ENCODE data around the gene AAK1.
"Not testable (repeated sequence)": the region's sequence is repeated elsewhere in the genome, so short reads cannot be mapped to it uniquely, and the experiment has no call there.

Gene AAK1

GRCh38 chr2:69481421-69481820 lies 162.1 kb downstream of the AAK1 start:
- DNase-seq = no peak

DNA sequence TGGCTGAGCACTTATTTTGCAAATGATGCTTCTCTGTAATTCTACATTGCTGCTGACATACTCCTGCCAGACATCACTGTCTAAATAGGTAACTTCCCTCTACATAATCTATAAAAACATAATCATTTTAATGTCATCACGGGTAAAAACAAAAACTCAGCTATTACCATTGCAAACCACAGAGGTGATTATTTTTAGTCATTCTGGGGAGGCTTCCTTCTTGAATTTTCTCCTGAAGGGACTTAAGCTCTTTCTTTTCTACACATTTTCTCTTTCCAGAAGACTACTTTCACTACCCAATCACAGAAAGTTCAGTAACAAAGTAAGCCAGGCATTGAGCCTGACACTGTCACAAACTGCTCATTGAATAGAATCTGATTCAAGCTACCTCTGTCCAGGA lies 165.9 kb downstream of the AAK1 start:
- no peak for DNase-seq

DNA sequence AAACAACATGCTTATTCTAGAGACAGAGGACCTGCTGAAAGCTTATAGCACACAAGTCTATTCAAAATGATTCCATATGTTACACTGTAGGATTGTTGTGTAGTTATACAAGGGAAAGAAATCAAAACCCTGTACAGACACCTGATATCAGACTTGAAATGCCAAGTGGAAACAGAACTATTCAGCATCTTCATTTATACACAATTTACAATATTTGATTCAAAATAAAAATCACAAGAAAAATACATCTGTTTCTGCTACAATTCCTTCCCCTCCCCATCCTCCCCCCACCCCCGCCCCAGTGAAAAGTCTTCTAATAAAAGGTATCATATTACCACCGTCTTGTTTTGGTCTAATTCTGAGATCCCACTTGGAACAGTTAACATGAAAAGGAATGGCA lies 168.9 kb downstream of the AAK1 start:
- no peak for DNase-seq

GRCh38 chr2:69471793-69472192 lies 171.7 kb downstream of the AAK1 start:
- DNase-seq = no peak

- no peak for DNase-seq
Observed at GRCh38 chr2:69470911-69471310, 172.6 kb downstream of the AAK1 start.

DNA sequence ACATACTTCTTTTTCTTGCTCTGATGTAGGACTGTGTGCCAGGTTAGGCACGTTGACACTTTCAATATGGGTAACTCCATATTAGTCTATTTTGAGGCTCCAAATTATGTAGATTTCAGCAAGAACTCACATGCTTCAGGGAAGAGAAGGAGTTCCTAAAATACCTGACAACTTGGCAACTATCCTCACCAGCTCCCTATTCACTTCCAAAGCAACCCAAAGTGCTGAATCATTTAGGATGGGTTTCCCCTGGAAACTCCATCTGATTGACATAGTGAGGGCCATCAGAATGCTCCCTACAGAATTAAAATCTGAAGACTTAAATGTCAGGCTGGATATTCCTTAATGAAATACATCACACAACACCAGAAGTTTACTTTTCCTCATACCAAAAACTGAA lies 173.8 kb downstream of the AAK1 start:
- no peak for DNase-seq

DNA sequence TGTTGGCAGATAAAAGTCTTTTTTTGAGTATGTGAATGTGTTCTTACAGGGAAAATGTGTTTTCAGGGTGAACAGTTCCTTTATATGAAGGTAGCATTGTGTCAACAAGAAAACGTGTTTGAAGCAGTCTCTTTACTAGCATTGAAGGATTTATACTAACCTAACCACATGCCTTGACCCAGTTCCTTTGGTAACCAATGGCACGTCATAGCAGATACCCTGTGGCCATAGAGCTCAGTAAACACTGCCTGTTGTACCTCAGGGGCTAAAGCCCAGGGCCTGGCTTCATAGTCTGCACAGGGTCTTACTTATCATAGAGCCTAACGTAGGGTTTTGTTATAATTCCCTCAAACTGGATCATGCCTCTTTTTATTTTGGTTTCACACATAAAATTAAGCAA lies 174.2 kb downstream of the AAK1 start:
- DNase-seq = no peak

DNA sequence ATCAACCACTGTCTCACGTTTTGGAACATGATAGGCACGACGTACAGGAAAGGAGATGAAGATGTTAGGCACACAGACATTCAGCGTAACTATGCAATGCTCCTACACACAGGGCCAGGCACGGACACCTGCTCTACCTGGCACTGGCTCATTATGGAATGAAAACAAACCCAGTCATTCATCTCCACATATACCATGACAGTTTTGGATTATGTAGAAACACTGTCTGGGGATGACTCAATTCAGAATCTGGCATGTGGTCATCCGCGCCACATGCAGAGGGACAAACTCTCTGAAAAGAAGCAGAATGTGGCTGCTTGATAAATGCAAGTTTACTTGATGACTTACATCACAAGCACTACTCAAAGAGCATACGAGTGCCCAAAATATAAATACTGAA lies 176.8 kb downstream of the AAK1 start:
- DNase-seq = no peak

- no peak for DNase-seq
Observed at GRCh38 chr2:69465513-69466456, 177.8 kb downstream of the AAK1 start.

- DNase-seq = no peak
Observed at GRCh38 chr2:69464575-69464974, 179.0 kb downstream of the AAK1 start.

DNA sequence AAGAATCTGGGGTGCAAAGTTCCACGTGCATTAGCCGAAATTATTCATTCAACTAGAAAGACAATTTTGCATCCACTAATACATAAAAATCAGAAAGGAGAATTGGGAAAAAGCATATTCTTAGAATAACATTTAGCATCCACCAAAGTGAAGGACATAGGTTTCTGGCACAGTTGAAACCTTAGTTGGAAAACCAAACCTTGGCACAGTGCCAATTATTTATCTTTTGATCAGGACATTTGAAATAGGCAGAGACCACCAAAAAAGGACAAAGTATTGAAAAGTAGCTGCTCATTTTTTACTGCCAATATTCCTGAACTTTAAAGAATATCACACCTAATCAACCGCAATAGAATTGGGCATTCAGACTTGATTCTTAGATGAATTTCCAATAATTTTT lies 180.8 kb downstream of the AAK1 start:
- DNase-seq = no peak

GRCh38 chr2:69461404-69461803 lies 182.1 kb downstream of the AAK1 start:
- no peak for DNase-seq

- DNase-seq = no peak
Observed at GRCh38 chr2:69459936-69460335, 183.6 kb downstream of the AAK1 start.

GRCh38 chr2:69456950-69457445 lies 186.5 kb downstream of the AAK1 start:
- no peak for DNase-seq

GRCh38 chr2:69456154-69456553 lies 187.4 kb downstream of the AAK1 start:
- DNase-seq = no peak

DNA sequence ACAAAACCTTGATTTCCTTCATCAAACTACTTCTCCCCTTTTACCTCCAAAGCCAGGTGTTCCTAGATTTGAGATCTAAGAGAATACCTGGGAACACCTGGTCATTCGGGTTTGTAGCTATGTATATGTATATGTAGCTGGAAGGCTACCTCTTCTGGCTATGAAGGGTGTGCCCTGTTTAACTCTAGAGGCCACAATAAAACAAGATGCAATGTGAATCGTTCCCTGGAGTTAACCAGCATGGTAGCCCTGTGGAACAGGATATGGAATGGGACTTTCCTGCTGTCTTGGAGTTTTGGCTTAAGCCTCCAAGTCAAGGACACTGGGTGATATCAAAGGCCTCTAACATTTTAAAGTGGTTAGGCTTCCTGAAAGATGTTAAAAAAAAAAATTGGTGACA lies 188.6 kb downstream of the AAK1 start:
- DNase-seq = no peak

DNA sequence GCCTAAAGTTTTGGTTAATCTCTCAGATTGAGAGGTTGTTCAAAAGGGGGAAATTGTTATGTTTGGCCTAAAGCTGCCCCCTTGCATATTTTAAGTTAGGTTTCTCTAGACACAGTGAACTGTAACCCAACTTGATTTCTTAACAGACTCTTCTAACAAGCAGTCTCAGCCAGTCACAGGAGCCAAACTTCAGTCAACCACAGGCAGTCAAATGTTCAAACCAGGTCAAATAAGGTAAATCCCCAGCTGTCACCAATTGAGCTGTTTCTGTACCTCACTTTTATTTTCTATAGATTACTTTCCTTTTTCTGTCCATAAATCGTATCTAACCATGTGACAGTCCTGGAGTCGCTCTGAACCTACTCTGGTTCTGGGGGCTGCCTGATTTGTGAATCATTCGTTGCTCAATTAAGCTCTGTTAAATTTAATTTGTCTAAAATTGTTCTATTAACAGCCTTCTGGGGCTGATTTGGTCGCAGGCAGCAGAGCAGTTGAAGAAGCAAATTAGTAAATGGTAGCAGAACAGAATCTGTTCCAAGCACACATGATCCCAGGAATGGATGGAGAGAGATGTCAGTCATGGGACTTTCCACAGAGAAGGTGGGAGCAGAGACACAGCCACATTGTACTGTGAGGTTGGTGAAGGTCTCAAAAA lies 189.9 kb downstream of the AAK1 start:
- no peak for DNase-seq

GRCh38 chr2:69452687-69453086 lies 190.9 kb downstream of the AAK1 start:
- no peak for DNase-seq

DNA sequence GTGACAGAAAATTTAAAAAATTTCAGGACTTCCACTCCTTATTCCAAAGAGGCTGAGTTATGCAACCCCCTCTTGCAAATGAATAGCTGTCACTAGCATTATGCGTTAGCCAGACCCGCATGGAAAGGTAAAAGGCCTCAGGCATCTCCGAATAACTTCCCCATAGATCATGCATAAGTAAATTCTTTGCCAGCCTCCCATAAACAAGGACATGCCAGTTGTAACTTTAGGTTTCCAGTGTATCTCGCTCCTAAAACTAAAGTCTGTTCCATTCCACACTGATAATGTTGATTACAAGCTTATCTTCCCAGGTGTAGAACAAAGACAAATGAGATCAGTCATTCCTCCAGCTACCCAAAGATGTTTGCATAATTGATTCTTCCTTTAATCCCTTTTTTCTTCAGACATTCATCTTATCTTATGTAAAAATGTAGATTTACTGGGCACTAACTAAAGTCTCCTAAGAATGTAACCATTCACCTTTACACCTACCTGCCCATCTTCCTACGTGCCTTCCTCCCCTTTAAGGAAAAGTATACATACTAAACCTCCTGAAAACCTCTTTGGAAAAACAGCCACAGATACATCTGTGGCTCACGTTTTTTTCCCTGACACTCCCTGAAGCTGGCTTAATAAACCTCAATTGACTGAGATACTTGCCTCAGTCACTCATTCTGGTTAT lies 192.7 kb downstream of the AAK1 start:
- no peak for DNase-seq

GRCh38 chr2:69449906-69450305 lies 193.6 kb downstream of the AAK1 start:
- DNase-seq = no peak

- DNase-seq = not testable (repeated sequence)
Observed at GRCh38 chr2:69443673-69444072, 199.9 kb downstream of the AAK1 start.

DNA sequence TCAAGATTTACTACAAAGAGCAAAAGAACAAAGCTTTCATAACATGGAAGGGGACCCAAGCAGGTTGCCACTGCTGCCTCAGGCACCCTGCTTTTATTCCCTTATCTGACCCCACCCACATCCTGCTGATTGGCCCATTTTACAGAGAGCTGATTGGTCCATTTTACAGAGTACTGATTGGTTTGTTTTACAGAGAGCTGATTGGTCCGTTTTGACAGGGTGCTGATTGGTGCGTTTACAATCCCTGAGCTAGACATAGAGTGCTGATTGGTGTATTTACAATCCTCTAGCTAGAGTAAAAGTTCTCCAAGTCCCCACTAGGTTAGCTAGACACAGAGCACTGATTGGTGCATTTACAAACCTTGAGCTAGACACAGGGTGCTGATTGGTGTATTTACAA lies 204.0 kb downstream of the AAK1 start:
- DNase-seq = not testable (repeated sequence)

DNA sequence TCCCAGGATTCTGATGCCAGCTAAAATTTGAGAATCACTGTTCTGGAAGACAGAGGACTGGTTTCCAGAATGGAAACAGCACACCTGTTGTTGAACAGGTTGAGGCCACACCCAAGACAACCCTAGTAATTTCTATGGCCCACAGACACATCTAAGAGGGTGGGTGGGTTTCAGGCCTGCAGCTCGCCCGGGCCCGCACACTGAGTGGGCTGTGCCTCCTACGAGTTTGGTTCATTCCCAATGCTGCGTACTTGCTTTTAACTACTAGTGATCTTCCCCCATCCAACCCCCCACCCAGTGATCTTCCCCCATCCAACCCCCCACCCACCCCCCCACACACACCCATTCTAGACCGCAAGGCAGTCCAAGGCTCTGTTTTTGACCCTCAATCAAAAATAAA lies 205.0 kb downstream of the AAK1 start:
- DNase-seq = no peak

- no peak for DNase-seq
Observed at GRCh38 chr2:69437751-69438154, 205.8 kb downstream of the AAK1 start.

All from retina (tissue), 1 donor.